Fibroblast of skin of left biceps (primary cell): ENCODE measurements around the gene C1QTNF12.
"Not testable (repeated sequence)": the region's sequence is repeated elsewhere in the genome, so short reads cannot be mapped to it uniquely, and the experiment has no call there.

Experiments used
- DNase-seq, 2 experiments: peaks; one replicate each; pipeline ENCODE4 v3.0.0-alpha.2; 2013; ENCODE audit warnings: low read depth in 2 of 2

Gene C1QTNF12

DNA sequence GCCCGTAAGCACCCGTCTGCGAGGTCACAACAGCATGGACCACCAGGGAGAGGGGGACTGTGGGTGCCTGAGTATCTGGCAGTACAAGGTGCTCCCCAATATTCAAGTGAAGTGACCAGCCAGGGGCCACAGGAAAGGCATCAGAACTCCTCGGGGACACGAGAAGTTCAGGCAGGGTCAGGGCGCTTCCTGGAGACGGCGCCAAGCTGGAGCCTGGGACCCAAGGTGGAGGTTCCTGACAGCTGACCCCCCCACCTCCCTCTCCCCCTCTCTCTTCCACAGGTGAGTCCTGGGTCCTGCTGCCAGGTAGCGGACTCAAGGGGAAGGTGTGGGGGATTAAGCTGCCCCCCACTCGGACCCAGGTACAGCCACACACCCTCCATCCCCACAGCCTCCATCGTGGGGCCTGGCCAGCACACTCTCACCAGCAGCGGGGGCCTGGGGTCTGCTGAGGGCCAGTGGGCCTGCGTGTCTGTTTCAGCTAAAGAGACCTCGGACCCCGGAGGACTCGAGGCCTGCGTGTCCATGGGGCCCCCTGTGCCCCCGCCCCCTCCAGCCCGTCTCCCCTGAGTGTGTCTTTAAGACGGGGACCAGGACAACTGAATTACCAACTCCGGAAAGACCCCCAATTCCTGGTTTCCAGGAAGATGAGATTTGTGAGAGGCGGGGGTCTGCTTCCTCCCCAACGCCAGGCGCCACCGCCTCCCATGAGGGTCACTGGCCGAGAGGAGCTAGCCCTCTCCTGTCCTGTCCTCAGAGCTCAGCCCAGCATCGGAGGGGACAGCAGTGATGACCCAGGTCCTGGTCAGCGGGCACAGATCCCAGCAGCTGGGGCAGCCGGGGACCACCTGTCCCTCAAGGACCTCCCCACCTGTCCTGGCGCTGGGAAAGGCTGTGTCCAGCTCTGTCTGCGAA is 46.3 kb downstream of the C1QTNF12 start:
- DNase-seq: no peak

DNA sequence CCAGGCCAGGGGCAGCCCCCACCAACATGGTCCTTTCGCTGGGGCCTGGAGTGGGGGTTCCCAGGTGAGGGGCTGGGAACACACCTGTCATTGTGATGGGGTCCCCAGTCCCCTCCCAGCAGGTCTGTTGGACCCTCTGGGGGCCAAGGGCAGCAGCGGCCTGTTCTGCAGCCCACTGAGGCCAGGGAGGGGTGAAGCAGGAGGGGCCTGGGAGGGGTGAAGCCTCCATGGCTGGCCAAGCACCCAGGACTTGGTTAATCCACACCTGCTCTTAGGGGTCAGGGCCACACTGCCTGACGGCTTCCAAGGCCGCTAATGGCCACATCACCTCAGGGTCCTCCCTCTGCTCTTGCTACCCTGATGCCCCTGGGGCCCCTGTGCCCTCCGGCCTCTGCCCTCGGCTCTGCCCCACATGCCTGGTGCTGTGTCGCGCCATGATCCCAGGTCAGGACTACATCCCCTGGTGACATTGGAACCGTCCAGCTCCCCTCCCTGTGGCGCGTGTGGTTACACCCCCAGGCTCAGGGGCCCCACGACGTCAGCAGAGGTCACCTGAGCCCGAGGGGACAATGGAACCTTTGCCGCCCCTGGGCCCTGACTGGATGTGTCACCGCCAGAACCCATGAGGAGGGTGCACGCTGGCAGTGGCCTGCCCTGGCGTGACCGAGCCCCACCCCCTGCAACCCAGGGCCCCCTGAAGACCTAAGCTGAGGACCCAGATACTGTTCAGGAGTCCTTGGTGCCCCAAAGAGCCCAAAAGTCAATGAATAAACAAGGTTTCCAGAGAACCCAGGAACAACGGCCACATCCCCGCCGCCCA is 47.2 kb downstream of the C1QTNF12 start:
- DNase-seq: no peak

DNA sequence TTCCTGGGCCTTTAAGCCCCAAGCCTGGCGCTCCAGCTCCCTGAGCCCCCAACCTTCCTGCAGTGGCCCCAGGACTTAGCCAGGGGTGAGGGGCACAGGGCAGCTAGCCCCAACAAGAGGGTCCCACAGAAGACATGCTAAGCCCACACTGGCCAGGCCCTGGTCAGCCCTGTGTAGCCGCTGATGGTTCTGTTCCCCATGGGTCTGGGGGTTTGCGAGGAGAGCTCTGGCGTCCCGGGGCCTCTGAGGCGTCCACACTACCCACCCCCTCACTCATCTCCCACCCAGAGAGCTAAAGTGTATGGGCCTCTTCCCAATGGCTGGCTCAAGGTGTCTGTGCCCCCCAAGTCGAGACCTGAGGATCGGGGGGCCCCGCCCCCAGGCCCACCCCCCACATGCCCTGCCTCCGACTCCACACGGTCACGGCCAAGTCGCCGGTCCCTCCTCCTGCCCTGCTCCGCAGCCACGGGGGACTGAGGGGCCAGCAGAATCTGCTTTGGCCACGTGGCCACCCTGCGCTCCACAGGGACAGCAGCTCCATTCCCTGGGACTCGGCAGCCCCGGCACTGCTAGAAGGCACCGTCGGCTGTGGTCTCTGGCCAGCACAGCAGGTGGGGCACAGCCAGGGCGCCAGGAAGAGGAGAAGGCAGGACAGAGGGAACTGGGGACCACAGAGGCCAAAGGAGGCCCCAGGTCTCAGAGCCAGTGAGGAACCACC is 47.9 kb downstream of the C1QTNF12 start:
- no peak for DNase-seq

DNA sequence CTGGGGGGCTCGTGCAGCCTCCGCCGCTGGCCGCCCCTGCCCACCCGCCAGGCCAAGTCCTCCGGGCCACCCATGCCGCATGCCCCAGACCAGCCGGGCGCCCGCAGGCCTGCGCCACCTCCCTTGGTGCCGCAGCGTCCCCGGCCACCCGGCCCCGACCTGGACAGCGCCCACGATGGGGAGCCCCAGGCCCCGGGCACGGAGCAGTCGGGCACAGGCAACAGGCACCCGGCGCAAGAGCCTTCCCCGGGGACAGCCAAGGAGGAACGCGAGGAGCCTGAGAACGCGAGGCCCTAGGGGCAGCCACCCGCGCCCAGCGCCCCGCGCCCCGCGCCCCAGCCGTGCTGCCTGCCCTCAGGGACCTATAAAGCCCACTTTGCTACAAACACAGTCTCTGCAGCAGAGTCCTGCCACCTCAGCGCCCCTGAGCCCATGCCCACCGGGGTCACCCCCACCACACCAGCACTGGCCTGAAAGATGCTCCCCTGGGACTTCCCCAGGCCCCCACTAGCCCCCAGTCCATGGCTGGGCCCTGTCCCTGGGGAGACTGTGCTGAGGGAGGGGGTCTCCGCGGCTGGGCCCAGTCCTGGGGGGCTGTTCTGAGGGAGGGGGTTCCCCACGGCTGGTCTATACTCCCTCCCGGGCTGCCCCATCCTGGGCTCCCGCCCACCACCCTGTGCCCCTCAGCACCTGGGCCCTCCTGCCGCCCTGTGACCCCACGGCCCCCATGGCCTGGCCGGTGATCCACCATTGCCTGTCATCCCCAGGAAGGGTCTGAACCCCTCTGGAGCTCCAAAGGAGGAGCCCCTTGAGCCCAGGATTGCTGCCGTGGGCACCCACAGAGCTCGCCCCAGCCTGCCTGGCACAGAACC is 48.7 kb downstream of the C1QTNF12 start:
- no peak for DNase-seq

DNA sequence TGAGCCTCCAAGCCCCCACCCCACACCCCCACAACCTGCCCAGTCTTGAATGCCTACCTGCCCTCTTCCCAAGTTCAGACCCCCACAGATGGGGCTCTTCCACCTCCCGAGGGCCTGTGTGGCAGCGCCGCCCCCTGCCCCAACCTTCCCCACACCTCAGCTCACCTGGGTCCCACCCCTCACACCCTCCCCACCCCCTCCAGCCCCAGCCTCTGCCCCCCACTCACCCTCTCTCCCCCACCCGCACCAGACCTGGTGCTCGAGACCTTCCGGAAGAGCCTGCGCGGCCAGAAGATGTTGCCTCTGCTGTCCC is 49.4 kb downstream of the C1QTNF12 start:
- DNase-seq: no peak

DNA sequence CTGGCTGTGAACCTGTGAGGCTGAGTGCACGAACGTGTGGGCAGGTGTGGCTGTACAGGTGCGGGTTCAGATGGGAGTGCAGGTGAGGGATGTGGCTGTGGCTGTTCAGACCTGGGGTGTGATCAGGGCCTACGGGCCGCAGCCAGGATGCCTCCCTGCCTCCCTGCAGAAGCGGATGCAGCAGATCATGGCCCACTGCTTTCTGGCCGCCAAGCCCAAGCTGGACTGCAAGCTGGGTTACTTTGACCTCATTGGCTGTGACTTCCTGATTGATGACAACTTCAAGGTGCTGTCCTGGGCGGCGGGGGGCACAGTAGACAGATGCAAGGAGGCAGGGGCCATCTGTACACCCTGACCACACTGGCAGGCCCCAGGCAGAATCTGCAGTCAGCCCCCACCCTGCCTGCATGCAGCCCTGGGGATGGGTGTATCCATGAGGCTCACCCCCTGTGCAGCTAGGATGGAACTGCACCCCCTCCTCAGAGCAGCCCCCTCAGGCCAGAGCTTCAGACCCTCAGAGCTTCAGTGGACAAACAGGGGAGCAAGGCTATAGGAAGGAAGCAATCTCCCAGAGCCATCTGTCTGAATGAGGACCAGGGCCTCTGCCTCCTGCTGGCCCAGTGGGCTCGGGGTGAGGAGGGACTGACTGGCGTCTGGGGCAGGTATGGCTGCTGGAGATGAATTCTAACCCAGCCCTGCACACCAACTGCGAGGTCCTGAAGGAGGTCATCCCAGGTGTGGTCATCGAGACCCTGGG is 49.9 kb downstream of the C1QTNF12 start:
- DNase-seq: no peak

DNA sequence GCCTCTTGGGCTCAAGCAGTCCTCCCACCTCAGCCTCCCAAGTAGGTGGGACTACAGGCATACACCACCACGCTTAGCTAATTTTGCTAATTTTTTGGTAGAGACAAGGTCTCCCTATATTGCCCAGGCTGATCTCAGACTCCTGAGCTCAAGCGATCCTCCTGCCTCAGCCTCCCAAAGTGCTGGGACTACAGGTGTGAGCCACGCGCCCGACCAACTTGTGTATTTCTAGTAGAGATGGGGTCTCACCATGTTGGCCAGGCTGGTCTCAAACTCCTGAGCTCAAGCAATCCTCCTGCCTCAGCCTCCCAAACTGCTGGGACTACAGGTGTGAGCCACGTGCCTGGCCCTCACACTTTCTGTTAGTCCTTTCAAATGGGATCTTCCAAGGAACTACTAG is 50.8 kb downstream of the C1QTNF12 start:
- DNase-seq: not testable (repeated sequence)

DNA sequence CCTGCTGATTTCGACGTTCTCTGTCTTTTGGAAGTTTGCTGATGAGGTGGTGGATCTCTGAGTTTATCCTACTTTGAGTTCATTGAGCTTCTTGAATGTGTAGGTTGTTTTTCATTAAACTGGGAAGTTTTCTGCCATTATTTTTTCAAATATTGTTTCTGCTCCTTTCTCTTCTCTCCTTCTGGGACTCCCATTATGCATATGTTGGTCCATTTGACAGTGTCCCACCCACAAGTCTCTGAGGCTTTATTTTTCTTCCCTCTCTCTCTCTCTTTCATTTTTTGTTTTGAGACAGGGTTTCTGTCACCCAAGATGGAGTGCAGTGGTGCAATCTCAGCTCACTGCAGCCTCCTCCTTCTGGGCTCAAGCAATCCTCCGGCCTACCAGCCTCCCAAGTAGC is 51.8 kb downstream of the C1QTNF12 start:
- DNase-seq: no peak
